K562 (cell line): Measurements from ENCODE around the gene YBEY. TPM values are rescaled to one million over a fixed set of nuclear protein-coding genes. Genes with fewer than 3 reads are reported as not detected.

ENCODE experiments used
- CREM ChIP-seq: IDR thresholded peaks from 2 replicates; pipeline ENCODE4 v1.6.1; 2014; ENCODE audit warnings: antibody characterized with exemption, low read depth
- polyA plus RNA-seq, 8 experiments: library from polyadenylated mRNA; depleted of rRNA in 4 of 8; stranded (reverse) in 5 of 8; unstranded in 3 of 8; fragments of >200 nt; fragmentation: Nextera tagmentation in 2 of 8; fragmentation: Illumina TruSeq in 1 of 8; extraction: Ambion mirVana in 2 of 8; extraction: Trizol in 1 of 8; gene quantifications; 2 replicates each; pipeline versions ENCODE4 v1.2.1 to v1.2.3, GENCODE V29; 2011 to 2014; ENCODE audit warnings: inconsistent platforms in 1 of 8, missing spikeins in 1 of 8
- total RNA-seq, 7 experiments: library from RNA; depleted of rRNA in 6 of 7; stranded (reverse); fragments of >200 nt in 6 of 7; fragmentation: Illumina TruSeq in 2 of 7; extraction: Trizol in 2 of 7; gene quantifications; 2 replicates each; pipeline versions ENCODE4 v1.2.1 to v1.2.3, GENCODE V29; 2011 to 2021; ENCODE audit warnings: low replicate concordance in 1 of 7
- TF ChIP-seq, protein P1 (sequence below): fragments of 450-650 bp; IDR thresholded peaks from 2 replicates; pipeline ENCODE4 v1.6.1; 2017; ENCODE audit warnings: antibody characterized with exemption, mild to moderate bottlenecking
- TF ChIP-seq, protein P2 (sequence below): sonication (generic); formaldehyde crosslinking; IDR thresholded peaks from 2 replicates; pipeline ENCODE4 v1.8.0; 2022; ENCODE audit warnings: missing genetic modification reagents, mild to moderate bottlenecking, moderate library complexity, borderline replicate concordance
- TF ChIP-seq, protein P3 (sequence below): sonication (generic); formaldehyde crosslinking; IDR thresholded peaks from 2 replicates; pipeline ENCODE4 v1.9.0; 2022; ENCODE audit warnings: mild to moderate bottlenecking, missing genetic modification reagents

Gene YBEY
- total and polyA plus RNA-seq, 9 of the 15 experiments (the other 6 are each of a cell fraction or from before 2014, with no cell fraction given), result 6.4 to 28.0 (median 12.4) TPM

DNA sequence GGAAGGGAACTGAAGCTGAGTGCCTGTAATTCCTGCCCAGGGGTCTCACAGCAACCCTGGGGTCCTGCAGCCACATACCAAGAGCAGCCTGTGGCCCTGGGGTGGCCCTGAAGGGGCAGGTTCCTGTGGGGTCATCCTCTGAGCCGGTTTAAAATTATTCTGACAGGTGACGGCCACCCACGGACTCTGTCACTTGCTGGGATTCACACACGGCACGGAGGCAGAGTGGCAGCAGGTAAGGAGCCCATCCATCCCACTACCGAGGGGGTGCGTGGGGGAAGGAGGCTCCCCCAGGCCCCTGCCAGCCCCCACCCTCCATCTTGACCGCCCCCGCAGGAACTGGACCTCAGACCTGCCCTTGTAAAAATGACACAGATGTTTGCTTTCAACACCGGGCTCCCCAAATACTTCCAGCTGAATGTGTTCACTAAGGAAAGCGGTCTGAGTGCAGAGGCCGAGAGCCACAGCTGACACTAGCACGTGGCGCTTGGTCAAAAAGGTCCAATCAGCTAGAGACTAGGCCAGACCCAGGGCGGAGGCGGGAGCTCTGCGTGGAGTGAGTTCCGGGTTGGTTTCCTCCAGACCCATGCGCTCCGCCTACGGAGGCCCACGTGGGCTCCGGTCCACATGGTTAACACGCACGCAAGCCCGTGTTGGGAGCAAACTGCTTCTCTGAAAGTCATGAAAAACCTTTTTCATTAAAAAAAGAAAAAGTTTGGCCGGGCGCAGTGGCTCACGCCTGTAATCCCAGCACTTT is 10.0 kb downstream of the YBEY start (continued):
- TF ChIP-seq, protein P1, sequence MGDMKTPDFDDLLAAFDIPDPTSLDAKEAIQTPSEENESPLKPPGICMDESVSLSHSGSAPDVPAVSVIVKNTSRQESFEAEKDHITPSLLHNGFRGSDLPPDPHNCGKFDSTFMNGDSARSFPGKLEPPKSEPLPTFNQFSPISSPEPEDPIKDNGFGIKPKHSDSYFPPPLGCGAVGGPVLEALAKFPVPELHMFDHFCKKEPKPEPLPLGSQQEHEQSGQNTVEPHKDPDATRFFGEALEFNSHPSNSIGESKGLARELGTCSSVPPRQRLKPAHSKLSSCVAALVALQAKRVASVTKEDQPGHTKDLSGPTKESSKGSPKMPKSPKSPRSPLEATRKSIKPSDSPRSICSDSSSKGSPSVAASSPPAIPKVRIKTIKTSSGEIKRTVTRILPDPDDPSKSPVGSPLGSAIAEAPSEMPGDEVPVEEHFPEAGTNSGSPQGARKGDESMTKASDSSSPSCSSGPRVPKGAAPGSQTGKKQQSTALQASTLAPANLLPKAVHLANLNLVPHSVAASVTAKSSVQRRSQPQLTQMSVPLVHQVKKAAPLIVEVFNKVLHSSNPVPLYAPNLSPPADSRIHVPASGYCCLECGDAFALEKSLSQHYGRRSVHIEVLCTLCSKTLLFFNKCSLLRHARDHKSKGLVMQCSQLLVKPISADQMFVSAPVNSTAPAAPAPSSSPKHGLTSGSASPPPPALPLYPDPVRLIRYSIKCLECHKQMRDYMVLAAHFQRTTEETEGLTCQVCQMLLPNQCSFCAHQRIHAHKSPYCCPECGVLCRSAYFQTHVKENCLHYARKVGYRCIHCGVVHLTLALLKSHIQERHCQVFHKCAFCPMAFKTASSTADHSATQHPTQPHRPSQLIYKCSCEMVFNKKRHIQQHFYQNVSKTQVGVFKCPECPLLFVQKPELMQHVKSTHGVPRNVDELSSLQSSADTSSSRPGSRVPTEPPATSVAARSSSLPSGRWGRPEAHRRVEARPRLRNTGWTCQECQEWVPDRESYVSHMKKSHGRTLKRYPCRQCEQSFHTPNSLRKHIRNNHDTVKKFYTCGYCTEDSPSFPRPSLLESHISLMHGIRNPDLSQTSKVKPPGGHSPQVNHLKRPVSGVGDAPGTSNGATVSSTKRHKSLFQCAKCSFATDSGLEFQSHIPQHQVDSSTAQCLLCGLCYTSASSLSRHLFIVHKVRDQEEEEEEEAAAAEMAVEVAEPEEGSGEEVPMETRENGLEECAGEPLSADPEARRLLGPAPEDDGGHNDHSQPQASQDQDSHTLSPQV, result peak; percentile 61
- TF ChIP-seq, protein P2, sequence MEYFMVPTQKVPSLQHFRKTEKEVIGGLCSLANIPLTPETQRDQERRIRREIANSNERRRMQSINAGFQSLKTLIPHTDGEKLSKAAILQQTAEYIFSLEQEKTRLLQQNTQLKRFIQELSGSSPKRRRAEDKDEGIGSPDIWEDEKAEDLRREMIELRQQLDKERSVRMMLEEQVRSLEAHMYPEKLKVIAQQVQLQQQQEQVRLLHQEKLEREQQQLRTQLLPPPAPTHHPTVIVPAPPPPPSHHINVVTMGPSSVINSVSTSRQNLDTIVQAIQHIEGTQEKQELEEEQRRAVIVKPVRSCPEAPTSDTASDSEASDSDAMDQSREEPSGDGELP, result peak; percentile 79; the same call in 1 of the 2 replicates
- TF ChIP-seq CREM, result 0 out of 2 replicates have a peak, but pooled peaks have one; percentile 19
- TF ChIP-seq, protein P3, sequence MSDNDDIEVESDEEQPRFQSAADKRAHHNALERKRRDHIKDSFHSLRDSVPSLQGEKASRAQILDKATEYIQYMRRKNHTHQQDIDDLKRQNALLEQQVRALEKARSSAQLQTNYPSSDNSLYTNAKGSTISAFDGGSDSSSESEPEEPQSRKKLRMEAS (CRISPR knock-in tag), result peak; percentile 82
